ENCODE data around the gene MNT.
A peak's percentile ranks its signal among the peaks of the same experiment; 100 is the strongest.

MNT gene

GRCh38 chr17:2343421-2343820 is 57.4 kb downstream of the MNT start:
- Mint-ChIP-seq H3K27ac (no peak overlapping the region), H3K4me3 (no peak overlapping the region), H3K4me1 (peaks cover 16% of the 10 kb centered on the region), H3K27me3 (no peaks in the 10 kb centered on the region), H3K9me3 (no peaks in the 10 kb centered on the region), H3K36me3 (peaks cover 11% of the 10 kb centered on the region)
- DNase-seq: no peak
- CTCF ChIA-PET: no interaction called here

- CTCF ChIA-PET: interaction anchor here (0.5 to 1.8 kb wide), 5 partner anchors 13 to 540 kb away, joined by 3 to 8 read pairs (median 4); partner anchors contain the start of gene HIC1
- DNase-seq: peak; percentile 27
- peak overlapping the region; percentile 70 for H3K4me3 Mint-ChIP-seq
- H3K36me3 Mint-ChIP-seq: peaks cover 14% of the 10 kb centered on the region
- no peaks in the 10 kb centered on the region for H3K9me3 Mint-ChIP-seq
- peak overlapping the region; percentile 58 for H3K27ac Mint-ChIP-seq
- H3K4me1 Mint-ChIP-seq: peaks cover 41% of the 10 kb centered on the region
- H3K27me3 Mint-ChIP-seq: no peaks in the 10 kb centered on the region
Observed at GRCh38 chr17:2338315-2338657, 62.6 kb downstream of the MNT start.

GRCh38 chr17:2337544-2338314 is 63.1 kb downstream of the MNT start:
- peaks cover 13% of the 10 kb centered on the region for H3K36me3 Mint-ChIP-seq
- no peaks in the 10 kb centered on the region for H3K27me3 Mint-ChIP-seq
- H3K4me1 Mint-ChIP-seq: peaks cover 36% of the 10 kb centered on the region
- H3K9me3 Mint-ChIP-seq: no peaks in the 10 kb centered on the region
- CTCF ChIA-PET: interaction anchor here (0.5 to 1.8 kb wide), 5 partner anchors 13 to 540 kb away, joined by 3 to 8 read pairs (median 4); partner anchors contain the start of gene HIC1
- DNase-seq: peak; percentile 71
- H3K27ac Mint-ChIP-seq: peak overlapping the region; percentile 96
- H3K4me3 Mint-ChIP-seq: peak overlapping the region; percentile 97

- Mint-ChIP-seq H3K9me3 (no peaks in the 10 kb centered on the region), H3K4me3 (peak within 1 kb of the TSS; percentile 97), H3K36me3 (peaks cover 13% of the 10 kb centered on the region), H3K27me3 (no peaks in the 10 kb centered on the region), H3K27ac (peak within 1 kb of the TSS; percentile 96), H3K4me1 (peaks cover 36% of the 10 kb centered on the region)
- CTCF ChIA-PET: interaction anchor here (1.0 to 2.8 kb wide), 8 partner anchors 11 to 616 kb away, joined by 3 to 15 read pairs (median 4); partner anchors contain the start of gene HIC1
- peak; percentile 83 for DNase-seq
Observed at GRCh38 chr17:2336852-2337543, 63.9 kb downstream of the MNT start, which contains the start of gene SGSM2. Gene SGSM2 (plus strand): TSS chr17:2337501. CDS start chr17:2337689, 188 bp downstream.

- H3K4me3 Mint-ChIP-seq: peak within 1 kb of the TSS; percentile 97
- peaks cover 33% of the 10 kb centered on the region for H3K4me1 Mint-ChIP-seq
Observed at GRCh38 chr17:2336215-2336851, 64.5 kb downstream of the MNT start, which contains the start of gene TSR1. Gene TSR1 (minus strand): TSS chr17:2336457. CDS start chr17:2336427, 30 bp downstream.

GRCh38 chr17:2335726-2336214 is 65.1 kb downstream of the MNT start:
- H3K4me3 Mint-ChIP-seq: peak overlapping the region; percentile 97
- H3K27ac Mint-ChIP-seq: peak overlapping the region; percentile 96
- no peaks in the 10 kb centered on the region for H3K27me3 Mint-ChIP-seq
- H3K36me3 Mint-ChIP-seq: peaks cover 10% of the 10 kb centered on the region
- CTCF ChIA-PET: interaction anchor here (1.0 to 2.8 kb wide), 8 partner anchors 12 to 615 kb away, joined by 3 to 15 read pairs (median 4); partner anchors contain the start of gene HIC1
- peaks cover 33% of the 10 kb centered on the region for H3K4me1 Mint-ChIP-seq
- DNase-seq: peak; percentile 27
- no peaks in the 10 kb centered on the region for H3K9me3 Mint-ChIP-seq

More at GRCh38 chr17:2336215-2336851, 64.5 kb downstream of the MNT start, which contains the start of gene TSR1:
- Mint-ChIP-seq H3K9me3 (no peaks in the 10 kb centered on the region), H3K36me3 (peaks cover 10% of the 10 kb centered on the region), H3K27me3 (no peaks in the 10 kb centered on the region), H3K27ac (peak within 1 kb of the TSS; percentile 96)
- CTCF ChIA-PET: interaction anchor here (1.0 to 2.8 kb wide), 8 partner anchors 12 to 615 kb away, joined by 3 to 15 read pairs (median 4); partner anchors contain the start of gene HIC1
- peak; percentile 94 for DNase-seq

Data from activated naive CD4-positive, alpha-beta T cell treated with anti-CD3 and anti-CD28 coated beads, Interleukin-2, amount 10 ng/mL, durations not matched to agents 7 days and 5 days (primary cell).